HT-29 (cell line): Measurements from ENCODE around the gene SMARCA1. TPM values are rescaled to one million over a fixed set of nuclear protein-coding genes. Genes with fewer than 3 reads are reported as not detected.
"Not testable (repeated sequence)": the region's sequence is repeated elsewhere in the genome, so short reads cannot be mapped to it uniquely, and the experiment has no call there.

Experiments
- DNase-seq: peaks from one replicate; pipeline ENCODE4 v3.0.0-alpha.2; 2015; ENCODE audit warnings: low spot score
- total RNA-seq: library from RNA; depleted of rRNA; stranded (reverse); fragments of >200 nt; shearing (Covaris generic); gene quantifications from 2 replicates; pipeline ENCODE4 v1.2.3, GENCODE V29; 2014; rRNA removed

SMARCA1 gene, protein sequence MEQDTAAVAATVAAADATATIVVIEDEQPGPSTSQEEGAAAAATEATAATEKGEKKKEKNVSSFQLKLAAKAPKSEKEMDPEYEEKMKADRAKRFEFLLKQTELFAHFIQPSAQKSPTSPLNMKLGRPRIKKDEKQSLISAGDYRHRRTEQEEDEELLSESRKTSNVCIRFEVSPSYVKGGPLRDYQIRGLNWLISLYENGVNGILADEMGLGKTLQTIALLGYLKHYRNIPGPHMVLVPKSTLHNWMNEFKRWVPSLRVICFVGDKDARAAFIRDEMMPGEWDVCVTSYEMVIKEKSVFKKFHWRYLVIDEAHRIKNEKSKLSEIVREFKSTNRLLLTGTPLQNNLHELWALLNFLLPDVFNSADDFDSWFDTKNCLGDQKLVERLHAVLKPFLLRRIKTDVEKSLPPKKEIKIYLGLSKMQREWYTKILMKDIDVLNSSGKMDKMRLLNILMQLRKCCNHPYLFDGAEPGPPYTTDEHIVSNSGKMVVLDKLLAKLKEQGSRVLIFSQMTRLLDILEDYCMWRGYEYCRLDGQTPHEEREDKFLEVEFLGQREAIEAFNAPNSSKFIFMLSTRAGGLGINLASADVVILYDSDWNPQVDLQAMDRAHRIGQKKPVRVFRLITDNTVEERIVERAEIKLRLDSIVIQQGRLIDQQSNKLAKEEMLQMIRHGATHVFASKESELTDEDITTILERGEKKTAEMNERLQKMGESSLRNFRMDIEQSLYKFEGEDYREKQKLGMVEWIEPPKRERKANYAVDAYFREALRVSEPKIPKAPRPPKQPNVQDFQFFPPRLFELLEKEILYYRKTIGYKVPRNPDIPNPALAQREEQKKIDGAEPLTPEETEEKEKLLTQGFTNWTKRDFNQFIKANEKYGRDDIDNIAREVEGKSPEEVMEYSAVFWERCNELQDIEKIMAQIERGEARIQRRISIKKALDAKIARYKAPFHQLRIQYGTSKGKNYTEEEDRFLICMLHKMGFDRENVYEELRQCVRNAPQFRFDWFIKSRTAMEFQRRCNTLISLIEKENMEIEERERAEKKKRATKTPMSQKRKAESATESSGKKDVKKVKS
- 8.7 and 9.4 TPM in 2 replicates for total RNA-seq

DNA sequence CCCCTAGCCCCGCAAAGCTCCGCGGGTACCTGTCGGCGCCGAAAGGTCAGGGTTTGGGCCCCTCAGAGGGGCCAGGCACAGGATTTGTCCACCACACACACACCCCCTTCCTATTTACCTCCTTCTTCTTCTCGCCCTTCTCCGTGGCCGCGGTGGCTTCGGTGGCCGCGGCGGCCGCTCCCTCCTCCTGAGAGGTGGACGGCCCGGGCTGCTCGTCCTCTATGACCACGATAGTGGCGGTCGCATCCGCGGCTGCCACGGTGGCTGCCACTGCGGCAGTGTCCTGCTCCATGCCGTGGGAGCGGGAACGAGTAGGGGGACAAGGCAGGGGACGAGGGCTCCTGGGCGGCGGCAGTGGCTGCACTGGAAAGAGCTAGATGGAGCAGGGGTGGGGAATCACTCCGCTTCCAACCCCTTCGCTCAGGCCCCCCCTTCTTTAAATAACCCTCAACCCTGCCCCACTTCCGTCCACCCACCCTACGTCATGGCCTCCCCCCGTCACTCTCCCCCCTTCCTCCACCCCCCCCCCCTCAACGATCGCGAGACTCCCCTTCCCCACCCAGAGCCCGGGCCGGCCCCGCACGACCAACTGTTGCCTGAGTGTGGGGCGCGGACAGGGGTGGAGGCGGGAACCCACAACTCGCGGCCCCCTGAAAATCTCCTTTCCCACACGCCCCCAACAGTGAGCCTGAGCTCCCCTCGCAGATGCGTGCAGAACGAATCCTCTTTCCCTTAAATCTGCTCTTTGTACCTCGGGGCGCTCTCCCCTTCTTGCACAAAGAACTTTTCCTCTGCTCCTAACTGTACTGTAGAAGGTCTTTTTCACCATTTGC, at the start of gene SMARCA1:
Gene SMARCA1, minus strand, starts transcription at position 412 of the 833 bp plus-strand sequence. Its CDS starts 120 bp downstream, at position 292.
- peak; percentile 25 for DNase-seq

DNA sequence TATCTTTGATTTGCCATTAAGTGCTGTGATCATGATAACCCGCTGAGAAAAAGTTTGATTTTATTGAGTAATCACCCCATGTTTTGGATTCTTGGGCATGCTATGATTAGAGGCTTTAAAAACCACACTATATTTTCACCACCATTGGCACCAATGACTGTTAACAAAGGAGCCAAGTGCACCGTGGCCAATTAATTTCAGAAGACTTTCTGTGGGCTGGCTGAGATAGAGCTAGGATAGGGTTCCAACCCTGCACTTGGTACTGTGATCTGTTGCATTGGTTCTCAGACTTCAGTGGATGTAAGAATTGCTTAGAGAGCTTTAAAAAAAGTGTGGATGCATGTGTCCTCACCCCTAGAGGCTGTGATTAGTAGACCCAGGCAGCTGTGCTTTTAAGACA, 49.1 kb upstream of the SMARCA1 start:
- DNase-seq: no peak

DNA sequence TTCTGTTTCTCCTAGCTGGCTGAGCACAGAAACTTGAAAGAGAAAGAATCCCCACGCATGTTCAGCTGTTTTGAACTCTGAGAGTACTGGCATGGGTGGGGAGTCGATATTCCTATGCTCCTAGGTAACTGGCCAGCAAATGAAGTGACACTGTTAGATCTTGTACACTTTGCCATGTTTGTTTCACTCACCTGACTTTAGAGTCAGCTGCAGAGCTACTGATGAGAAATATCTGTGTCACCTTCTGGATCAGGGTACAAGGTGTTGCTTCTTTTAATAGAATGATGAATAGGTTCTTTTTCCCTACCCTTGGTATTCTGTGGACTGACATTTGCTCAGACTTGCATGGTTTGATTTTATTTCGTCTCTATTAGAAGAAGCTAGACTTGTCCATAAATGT, 45.1 kb upstream of the SMARCA1 start:
- no peak for DNase-seq

DNA sequence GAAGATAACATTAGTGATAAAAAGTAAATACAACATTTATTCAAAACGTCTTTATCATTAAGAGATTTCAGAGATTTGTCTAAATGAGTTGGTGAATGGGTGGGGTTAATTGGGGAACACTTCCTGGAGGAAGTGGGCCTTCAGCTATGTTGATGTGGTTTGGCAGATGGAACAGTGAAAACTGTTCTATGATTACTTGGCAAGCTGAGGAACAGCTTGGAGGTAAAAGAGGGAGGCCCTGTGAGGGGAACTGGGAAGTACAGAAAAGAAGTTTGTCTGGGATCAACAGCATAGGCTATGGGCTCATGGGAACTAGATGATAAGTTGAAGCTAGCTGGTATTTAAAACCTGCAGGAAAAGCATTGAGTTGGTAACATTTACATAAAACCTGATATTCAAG, 42.8 kb upstream of the SMARCA1 start:
- DNase-seq: no peak

DNA sequence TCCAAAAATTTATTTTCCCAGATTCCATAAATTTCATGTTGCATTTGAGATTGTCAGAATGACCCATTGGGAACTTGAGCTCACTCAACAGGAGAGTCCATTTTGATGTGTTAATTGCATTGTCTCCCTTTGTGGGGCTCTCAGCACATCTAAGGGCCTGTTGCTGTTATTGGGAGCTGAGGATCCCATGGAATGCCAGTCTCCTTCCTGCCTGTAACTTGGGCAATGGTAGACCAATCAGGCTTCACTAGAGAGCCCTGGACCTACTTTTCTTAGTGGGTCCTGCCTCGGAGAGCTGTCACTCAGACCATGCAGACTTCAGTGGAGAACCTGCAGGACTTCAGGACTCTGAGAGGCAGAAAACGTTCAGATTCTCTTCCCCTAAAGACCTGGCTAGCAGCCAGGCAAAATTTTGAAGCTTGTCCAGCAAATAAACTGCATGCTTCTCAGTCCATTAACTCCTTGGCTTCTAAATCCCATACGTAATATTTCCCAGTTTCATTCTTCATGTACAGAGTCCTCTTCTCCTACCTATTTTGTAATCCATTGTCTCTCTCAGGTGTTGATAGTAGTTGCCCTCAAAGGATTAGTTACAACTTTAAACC, 41.9 kb upstream of the SMARCA1 start:
- no peak for DNase-seq

DNA sequence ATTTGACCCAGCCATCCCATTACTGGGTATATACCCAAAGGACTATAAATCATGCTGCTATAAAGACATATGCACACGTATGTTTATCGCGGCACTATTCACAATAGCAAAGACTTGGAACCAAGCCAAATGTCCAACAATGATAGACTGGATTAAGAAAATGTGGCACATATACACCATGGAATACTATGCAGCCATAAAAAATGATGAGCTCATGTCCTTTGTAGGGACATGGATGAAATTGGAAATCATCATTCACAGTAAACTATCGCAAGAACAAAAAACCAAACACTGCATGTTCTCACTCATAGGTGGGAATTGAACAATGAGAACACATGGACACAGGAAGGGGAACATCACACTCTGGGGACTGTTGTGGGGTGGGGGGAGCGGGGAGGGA, 41.1 kb upstream of the SMARCA1 start:
- DNase-seq: not testable (repeated sequence)

DNA sequence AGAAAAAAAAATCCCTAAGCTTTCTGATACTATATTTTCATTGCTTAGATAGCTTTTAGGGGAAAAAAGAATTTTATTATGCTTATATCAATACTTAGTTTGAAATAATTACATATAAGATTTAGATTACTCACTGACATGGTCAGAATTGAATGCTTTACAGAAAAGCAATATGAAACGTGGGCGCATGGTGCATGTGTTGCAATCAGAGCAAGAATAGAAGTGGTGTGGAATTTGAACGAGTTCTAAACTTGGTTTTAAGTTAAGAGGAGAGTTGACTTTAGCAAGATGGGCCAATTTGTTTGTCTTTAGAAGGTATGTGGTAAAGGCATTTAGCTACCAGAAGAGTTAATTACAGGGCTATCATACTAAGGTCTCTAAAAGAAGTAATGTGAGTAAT, 38.2 kb upstream of the SMARCA1 start:
- DNase-seq: no peak

DNA sequence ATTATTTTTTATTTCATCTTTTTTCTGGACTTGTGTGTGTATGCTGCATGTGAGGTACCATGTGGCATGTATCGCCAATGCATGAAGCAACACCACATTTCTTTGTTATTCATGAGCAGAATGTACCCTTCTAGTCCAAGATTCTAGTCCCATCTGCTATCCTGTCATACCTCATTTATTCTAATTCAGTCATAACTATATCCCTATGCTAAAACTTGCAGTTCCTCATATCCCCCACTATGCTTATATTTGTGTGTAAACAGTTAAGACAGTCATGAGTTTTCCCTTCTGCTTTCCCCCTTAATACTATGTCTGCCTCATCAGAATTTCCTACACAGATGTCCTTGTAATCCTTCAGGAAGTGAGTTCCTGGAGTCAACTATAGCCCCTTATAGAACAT, 36.5 kb upstream of the SMARCA1 start:
- DNase-seq: no peak

DNA sequence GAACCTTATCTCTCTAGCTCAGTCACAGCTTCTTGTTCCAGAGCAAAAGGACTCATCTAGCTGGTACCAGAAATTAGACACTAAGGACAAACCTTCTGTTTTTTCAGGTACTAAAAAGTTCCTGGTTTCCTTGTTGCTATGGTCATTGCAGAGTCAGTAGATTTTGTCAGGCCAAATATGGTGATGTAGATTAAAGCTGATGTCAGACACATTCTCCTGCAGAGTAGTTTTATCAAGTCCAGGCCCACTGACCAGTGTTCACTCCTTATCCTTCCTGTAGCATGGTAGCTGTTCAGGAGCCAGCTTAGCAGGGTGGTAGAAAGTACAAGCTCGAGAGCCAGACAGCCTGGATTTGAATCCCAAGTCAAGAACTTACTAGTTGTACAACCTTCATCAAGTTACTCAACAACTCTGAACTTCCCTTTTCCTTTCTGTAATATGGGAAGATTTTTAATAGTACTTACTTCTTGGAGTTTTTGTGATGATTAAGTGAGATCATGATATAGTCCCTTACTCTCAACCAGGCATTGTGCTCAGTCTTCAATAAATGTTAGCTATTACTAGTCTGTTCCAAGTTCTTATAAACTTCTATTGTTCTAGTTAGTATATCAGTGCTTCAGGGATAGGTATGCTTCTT, 34.7 kb upstream of the SMARCA1 start:
- DNase-seq: no peak

DNA sequence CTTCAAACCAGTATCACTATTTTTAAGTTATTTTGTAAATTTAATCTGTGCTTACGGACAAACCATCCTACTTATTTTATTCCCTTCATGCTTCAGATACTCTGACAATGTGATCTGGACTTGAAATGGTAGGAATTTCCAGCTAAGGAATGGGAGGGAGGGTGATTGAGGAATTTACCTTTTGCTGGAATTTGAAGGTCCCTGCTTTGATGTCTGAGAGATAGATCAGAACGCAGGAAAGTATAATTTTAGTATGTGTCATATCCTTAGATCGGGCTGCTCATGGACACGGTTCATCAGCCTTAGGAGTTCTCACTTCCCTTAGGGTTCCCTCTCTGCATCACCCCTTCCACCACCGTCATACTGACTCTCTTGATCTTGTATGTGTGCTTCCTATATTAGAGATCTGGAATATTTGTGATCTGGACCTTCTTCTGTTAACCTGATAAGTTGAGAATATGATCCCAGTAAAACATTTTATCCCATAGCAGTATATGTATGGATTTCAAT, 33.6 kb upstream of the SMARCA1 start:
- no peak for DNase-seq

DNA sequence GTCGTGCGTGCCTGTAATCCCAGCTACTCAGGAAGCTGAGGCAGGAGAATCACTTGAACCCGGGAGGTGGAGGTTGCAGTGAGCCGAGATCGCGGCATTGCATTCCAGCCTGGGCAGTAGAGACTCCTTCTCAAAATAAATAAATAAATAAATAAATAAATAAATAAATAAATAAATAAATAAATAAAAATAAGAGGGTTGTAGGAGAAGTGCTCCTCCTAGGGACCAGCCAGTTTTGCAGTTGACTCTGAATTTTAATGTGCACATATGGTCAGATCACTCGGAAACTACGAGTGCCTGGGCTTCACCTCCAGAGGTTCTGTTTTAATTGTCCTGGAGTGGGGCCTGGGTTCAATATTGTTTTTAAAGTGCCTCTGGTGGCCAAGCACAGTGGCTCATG, 31.5 kb upstream of the SMARCA1 start:
- not testable (repeated sequence) for DNase-seq

DNA sequence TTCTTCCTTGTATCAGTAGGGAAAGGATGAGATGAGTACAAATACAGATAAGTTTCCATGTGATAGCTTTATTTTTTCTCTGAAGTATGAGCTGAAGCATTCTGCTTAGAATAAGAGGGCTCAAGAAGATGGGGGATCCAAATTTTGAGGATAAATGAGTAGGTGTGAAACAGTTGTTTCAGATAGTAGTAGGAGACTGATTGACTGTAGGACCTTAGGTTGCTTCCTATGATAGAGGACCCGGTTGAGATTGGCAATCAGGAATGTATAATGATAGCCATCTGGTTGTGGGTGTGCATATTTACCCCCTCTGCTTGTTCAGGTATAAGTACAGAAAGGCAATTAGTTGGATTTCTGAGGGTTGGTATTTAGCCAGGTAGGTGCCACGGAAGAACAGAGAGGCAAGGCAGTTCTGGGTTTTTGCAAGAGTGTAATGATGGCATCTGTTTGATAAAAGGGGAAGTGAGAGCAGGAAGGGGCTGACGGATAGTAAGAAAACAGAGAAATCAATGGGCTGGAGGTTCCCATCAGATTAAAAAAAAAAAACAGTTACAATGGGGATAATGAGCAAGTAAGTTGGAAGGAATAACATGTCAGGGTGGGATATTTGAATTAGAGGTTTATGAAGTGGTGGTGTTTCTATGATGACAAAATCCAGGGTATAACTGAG, 30.5 kb upstream of the SMARCA1 start:
- no peak for DNase-seq

DNA sequence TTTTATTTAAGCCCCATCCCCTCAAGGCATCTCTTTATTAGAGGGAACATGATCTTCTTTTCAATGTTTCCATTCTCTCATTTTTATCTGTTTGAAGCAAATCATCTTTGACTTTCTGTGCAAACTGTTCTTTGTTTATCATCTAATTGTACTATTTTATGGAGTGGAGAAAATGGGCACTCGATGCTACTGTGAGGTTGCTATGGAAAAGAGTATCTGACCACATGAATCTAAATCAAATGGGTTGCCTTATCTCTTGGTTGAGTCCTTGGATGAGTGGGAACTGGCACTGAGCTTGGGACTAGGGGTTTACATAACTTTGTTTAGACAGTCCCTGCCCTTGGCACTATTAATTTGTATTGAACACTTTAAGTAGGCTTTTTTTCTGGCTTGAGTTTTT, 25.8 kb upstream of the SMARCA1 start:
- DNase-seq: no peak

DNA sequence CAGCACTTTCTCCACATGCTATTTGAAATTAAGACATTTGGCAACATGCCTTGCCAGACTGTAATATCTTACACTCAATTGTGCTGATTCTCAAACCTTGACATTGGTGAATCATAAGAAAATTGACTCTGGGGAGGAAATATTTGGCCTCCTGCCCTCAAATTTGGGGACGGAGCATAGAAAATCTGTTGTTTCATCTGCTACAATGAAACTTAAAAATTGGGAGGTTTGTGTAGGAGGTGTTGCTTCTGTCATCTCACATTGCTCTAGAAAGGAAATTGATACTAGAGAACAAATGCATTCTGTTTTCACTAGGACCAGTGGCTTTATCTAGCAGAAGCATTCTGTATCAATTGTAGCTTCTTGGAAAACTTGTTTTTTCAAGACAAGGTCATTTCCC, 22.1 kb upstream of the SMARCA1 start:
- no peak for DNase-seq

DNA sequence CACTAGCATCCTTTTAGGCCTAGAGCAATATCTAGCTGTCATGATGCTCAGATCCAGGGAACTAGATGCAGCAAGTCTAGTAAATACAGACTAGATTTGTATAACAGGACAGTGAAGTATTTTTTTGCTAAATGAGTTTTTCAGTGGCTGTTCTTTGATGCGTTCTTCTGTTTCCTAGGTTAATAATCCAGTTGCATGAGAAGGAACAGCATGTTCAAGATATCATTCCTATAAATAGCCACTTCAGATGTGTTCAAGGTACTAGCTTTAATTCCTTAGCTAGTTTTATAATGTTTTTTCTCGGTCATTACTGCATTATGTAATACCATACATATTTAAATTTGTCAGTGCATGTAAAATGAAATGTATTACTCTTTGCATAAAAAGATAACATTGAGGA, 21.5 kb upstream of the SMARCA1 start:
- no peak for DNase-seq

DNA sequence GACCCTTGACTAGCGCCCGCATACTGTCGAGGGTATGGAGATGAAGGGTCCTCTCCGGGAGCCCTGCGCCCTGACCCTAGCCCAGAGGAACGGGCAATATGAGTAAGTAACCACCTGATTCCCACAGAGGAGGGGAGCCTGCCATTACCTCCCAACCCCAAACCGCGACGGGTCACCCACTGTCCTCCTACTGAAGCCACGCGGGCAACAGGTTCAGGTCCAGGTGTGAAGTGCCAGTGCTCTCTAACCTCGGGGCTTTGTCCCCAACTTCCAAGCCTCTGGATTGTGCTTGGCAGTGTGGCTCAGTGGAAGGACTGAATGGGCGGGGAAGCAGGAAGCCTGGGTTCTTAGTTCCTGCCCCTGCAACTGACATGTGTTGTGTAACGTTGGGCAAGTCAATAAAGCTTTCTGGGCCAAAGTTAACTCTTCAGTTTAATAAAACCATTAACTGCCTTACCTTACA, 17.5 kb upstream of the SMARCA1 start:
- peak; percentile 57 for DNase-seq

DNA sequence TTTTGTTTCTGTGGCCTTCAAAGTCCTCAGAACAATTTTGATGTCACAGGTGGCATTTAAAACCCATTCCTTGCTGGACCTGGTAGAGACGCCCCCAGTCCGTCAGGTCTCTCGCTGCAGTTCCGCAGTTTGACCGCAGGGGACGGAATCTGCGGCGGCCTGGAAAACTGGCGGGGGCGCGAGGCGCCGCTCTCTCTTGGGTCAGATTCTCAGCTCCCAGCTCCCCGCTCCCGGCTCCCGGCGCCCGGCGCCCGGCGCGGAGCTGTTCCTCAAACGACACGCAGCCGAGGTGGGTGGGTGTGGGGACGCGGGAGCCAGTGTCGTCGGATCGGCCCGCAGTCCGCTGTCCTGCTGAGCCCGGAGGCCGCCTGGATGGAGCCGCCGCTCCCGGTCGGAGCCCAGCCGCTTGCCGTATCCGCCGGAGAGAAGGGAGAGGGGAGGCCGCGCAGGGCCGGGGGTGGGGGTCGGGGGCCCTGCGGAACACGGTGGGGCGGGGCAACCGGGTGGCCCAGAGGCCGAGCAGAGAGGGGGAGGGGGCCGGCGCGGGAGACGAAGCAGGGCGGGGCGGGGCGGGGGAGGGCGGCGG, 16.9 kb upstream of the SMARCA1 start, which contains the start of gene OCRL:
Gene OCRL, plus strand, starts transcription at position 192 of the 586 bp plus-strand sequence. Its CDS starts 181 bp downstream, at position 373.
- DNase-seq: peak; percentile 74

DNA sequence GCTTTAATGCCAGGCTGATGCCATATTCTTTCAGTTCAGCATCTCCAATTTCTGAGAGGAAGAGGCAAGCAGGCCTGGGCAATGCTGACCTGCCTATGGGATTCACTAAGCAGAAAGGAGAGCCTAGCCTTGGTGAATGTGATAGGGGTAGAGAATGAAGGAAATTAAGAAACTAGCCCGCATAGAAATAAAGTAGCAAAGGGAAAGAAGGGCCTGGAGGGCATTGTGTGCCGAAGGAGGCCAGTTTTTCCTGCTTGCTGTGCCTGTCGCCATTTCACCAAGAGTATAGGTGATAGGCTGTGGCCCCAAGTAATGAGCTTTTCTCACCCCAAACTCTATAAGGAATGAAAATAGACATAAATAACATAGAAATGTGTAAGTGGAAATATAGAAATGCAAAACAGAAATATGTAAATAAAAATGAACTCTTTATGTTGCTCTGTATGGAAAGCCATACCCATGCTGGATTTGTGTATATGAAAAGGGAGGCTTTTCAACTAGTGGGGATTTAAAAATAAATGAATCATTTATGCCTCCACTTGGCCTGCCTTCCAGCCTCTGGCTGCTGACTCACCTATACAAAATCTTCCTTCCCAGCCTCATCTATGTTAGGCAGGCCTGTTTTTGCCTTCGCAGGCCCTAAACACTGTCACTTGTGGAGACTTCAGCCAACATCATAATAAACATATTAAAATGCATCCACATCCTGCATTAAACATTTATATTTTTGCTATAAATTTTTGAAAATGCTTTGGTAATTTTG, 11.7 kb upstream of the SMARCA1 start:
- DNase-seq: no peak
